HEK293 (cell line): ENCODE results near the gene LTC4S.

ENCODE experiments used
- CTCF ChIA-PET: fragments of 350-600 bp; formaldehyde crosslinking; extraction: SDS; loops from one replicate; lab custom pipeline; 2021; ENCODE audit warnings: antibody characterized with exemption; lab: Yijun Ruan, JAX
- POLR2A ChIA-PET: fragments of 300-600 bp; formaldehyde crosslinking; extraction: SDS; loops from one replicate; lab custom pipeline; 2020; ENCODE audit warnings: antibody characterized with exemption, inconsistent platforms; lab: Yijun Ruan, JAX
- H3K27ac ChIP-seq: fragments of 200-500 bp; sonication (Bioruptor generic); 2 replicates; pipeline ENCODE4 v1.5.1; 2014; ENCODE audit warnings: low read depth, low read length, control low read depth, inconsistent platforms; ENCODE audit errors: extremely low read depth
- H3K36me3 ChIP-seq, 2 experiments: fragments of 200-500 bp in 1 of 2; sonication (Bioruptor generic) in 1 of 2; 1 replicate in 1 of 2; 2 replicates in 1 of 2; pipeline ENCODE4 v1.5.1; 2014 to 2017; ENCODE audit warnings: inconsistent platforms in 2 of 2, low read length in 2 of 2; ENCODE audit not compliant: control insufficient read depth in 2 of 2, insufficient read depth in 1 of 2
- H3K4me1 ChIP-seq: fragments of 200-500 bp; sonication (Bioruptor generic); 2 replicates; pipeline ENCODE4 v1.5.1; 2014; ENCODE audit warnings: mild to moderate bottlenecking, low read length, inconsistent platforms; ENCODE audit not compliant: control insufficient read depth, insufficient read depth
- H3K4me3 ChIP-seq: 2 replicates; pipeline ENCODE4 v1.5.1; 2011; ENCODE audit warnings: low read depth, mild to moderate bottlenecking, control low read depth, low read length, moderate library complexity
- H3K9me3 ChIP-seq: fragments of 200-500 bp; sonication (Bioruptor generic); 2 replicates; pipeline ENCODE4 v1.5.1; 2014; ENCODE audit warnings: low read depth, low read length, inconsistent platforms; ENCODE audit not compliant: control insufficient read depth, insufficient read depth
- BCL11B ChIP-seq: fragments of 450-650 bp; formaldehyde crosslinking; IDR thresholded peaks from 2 replicates; pipeline ENCODE4 v1.5.1; 2016; ENCODE audit warnings: low read depth, missing biosample characterization, missing genetic modification characterization
- GLIS2 ChIP-seq: fragments of 450-650 bp; formaldehyde crosslinking; IDR thresholded peaks from 2 replicates; pipeline ENCODE4 v1.5.1; 2016; ENCODE audit warnings: missing biosample characterization, missing genetic modification characterization
- HIC1 ChIP-seq: fragments of 450-650 bp; formaldehyde crosslinking; IDR thresholded peaks from 2 replicates; pipeline ENCODE4 v1.5.1; 2016; ENCODE audit warnings: missing biosample characterization, missing genetic modification characterization
- KLF8 ChIP-seq: fragments of 450-650 bp; formaldehyde crosslinking; IDR thresholded peaks from 2 replicates; pipeline ENCODE4 v1.5.1; 2016; ENCODE audit warnings: missing biosample characterization, missing genetic modification characterization
- OVOL3 ChIP-seq: fragments of 450-650 bp; formaldehyde crosslinking; IDR thresholded peaks from 2 replicates; pipeline ENCODE4 v1.5.1; 2016; ENCODE audit warnings: missing biosample characterization, missing genetic modification characterization
- PBX3 ChIP-seq: sonication (generic); formaldehyde crosslinking; IDR thresholded peaks from 2 replicates; pipeline ENCODE4 v1.8.1; 2022; ENCODE audit warnings: mild to moderate bottlenecking, moderate library complexity, missing genetic modification reagents
- SALL2 ChIP-seq: fragments of 450-650 bp; formaldehyde crosslinking; IDR thresholded peaks from 2 replicates; pipeline ENCODE4 v1.5.0; 2017; ENCODE audit warnings: missing biosample characterization, mild to moderate bottlenecking, missing genetic modification characterization, borderline replicate concordance
- SP2 ChIP-seq: fragments of 450-650 bp; formaldehyde crosslinking; IDR thresholded peaks from 2 replicates; pipeline ENCODE4 v1.5.1; 2016; ENCODE audit warnings: missing biosample characterization, missing genetic modification characterization
- SP7 ChIP-seq: fragments of 450-650 bp; formaldehyde crosslinking; IDR thresholded peaks from 2 replicates; pipeline ENCODE4 v1.5.1; 2016; ENCODE audit warnings: missing biosample characterization, missing genetic modification characterization
- ZBTB11 ChIP-seq: fragments of 450-650 bp; formaldehyde crosslinking; conservative IDR thresholded peaks from 2 replicates; pipeline ENCODE4 v1.5.1; 2016; ENCODE audit warnings: low read depth, missing biosample characterization, missing genetic modification characterization
- ZBTB44 ChIP-seq: fragments of 450-650 bp; IDR thresholded peaks from 2 replicates; pipeline ENCODE4 v1.5.1; 2018; ENCODE audit warnings: missing biosample characterization, mild to moderate bottlenecking, missing genetic modification characterization
- ZBTB6 ChIP-seq: fragments of 450-650 bp; formaldehyde crosslinking; IDR thresholded peaks from 2 replicates; pipeline ENCODE4 v1.5.1; 2017; ENCODE audit warnings: missing biosample characterization, missing genetic modification characterization
- ZIC2 ChIP-seq: fragments of 450-650 bp; formaldehyde crosslinking; IDR thresholded peaks from 2 replicates; pipeline ENCODE4 v1.5.1; 2016; ENCODE audit warnings: missing biosample characterization, missing genetic modification characterization
- ZNF132 ChIP-seq: fragments of 450-650 bp; formaldehyde crosslinking; IDR thresholded peaks from 2 replicates; pipeline ENCODE4 v1.5.1; 2017; ENCODE audit warnings: missing biosample characterization, missing genetic modification characterization, borderline replicate concordance
- ZNF184 ChIP-seq: fragments of 450-650 bp; IDR thresholded peaks from 2 replicates; pipeline ENCODE4 v1.5.1; 2018; ENCODE audit warnings: missing biosample characterization, mild to moderate bottlenecking, missing genetic modification characterization
- ZNF23 ChIP-seq: fragments of 450-650 bp; formaldehyde crosslinking; IDR thresholded peaks from 2 replicates; pipeline ENCODE4 v1.5.1; 2016; ENCODE audit warnings: missing biosample characterization, missing genetic modification characterization, borderline replicate concordance
- ZNF248 ChIP-seq: fragments of 450-650 bp; formaldehyde crosslinking; IDR thresholded peaks from 2 replicates; pipeline ENCODE4 v1.5.1; 2017; ENCODE audit warnings: missing biosample characterization, missing genetic modification characterization
- ZNF292 ChIP-seq: fragments of 450-650 bp; formaldehyde crosslinking; IDR thresholded peaks from 2 replicates; pipeline ENCODE4 v1.5.1; 2016; ENCODE audit warnings: low read depth, missing biosample characterization, missing genetic modification characterization, borderline replicate concordance
- ZNF335 ChIP-seq: fragments of 450-650 bp; formaldehyde crosslinking; conservative IDR thresholded peaks from 2 replicates; pipeline ENCODE4 v1.5.1; 2016; ENCODE audit warnings: missing biosample characterization, missing genetic modification characterization
- ZNF544 ChIP-seq: fragments of 450-650 bp; formaldehyde crosslinking; IDR thresholded peaks from 2 replicates; pipeline ENCODE4 v1.5.0; 2017; ENCODE audit warnings: missing biosample characterization, missing genetic modification characterization
- ZNF548 ChIP-seq: fragments of 450-650 bp; formaldehyde crosslinking; IDR thresholded peaks from 2 replicates; pipeline ENCODE4 v1.5.1; 2016; ENCODE audit warnings: missing biosample characterization, missing genetic modification characterization
- ZNF600 ChIP-seq: fragments of 450-650 bp; formaldehyde crosslinking; IDR thresholded peaks from 2 replicates; pipeline ENCODE4 v1.5.1; 2016; ENCODE audit warnings: missing biosample characterization, missing genetic modification characterization
- ZNF677 ChIP-seq: fragments of 450-650 bp; IDR thresholded peaks from 2 replicates; pipeline ENCODE4 v1.5.0; 2018; ENCODE audit warnings: missing biosample characterization, mild to moderate bottlenecking, missing genetic modification characterization, moderate library complexity
- ZNF701 ChIP-seq: fragments of 450-650 bp; formaldehyde crosslinking; IDR thresholded peaks from 2 replicates; pipeline ENCODE4 v1.5.1; 2016; ENCODE audit warnings: missing biosample characterization, missing genetic modification characterization
- ZNF76 ChIP-seq: fragments of 450-650 bp; formaldehyde crosslinking; IDR thresholded peaks from 2 replicates; pipeline ENCODE4; 2016; ENCODE audit warnings: low read depth, missing biosample characterization, missing genetic modification characterization, borderline replicate concordance
- ZNF777 ChIP-seq: fragments of 450-650 bp; formaldehyde crosslinking; IDR thresholded peaks from 2 replicates; pipeline ENCODE4 v1.5.1; 2017; ENCODE audit warnings: missing biosample characterization, missing genetic modification characterization, borderline replicate concordance
- ZNF830 ChIP-seq: fragments of 450-650 bp; IDR thresholded peaks from 2 replicates; pipeline ENCODE4 v1.5.0; 2018; ENCODE audit warnings: missing biosample characterization, missing genetic modification characterization, low read depth, mild to moderate bottlenecking, moderate library complexity

LTC4S gene

GRCh38 chr5:179805070-179805528, 11.3 kb downstream of the LTC4S start (continued):
- TF ChIP-seq ZBTB44 (tag by site-specific recombination) (no peak), ZNF701 (tag by site-specific recombination) (no peak), ZNF132 (tag by site-specific recombination) (no peak), ZNF248 (tag by site-specific recombination) (no peak), ZNF292 (tag by site-specific recombination) (no peak), ZIC2 (tag by site-specific recombination) (peak; percentile 63; the same call in 1 of the 2 replicates), ZNF544 (tag by site-specific recombination) (no peak), ZNF184 (tag by site-specific recombination) (no peak), SALL2 (no peak), HIC1 (tag by site-specific recombination) (peak; percentile 40; the same call in 1 of the 2 replicates), SP2 (no peak), ZNF777 (no peak), ZNF76 (tag by site-specific recombination) (no peak), ZNF830 (tag by site-specific recombination) (no peak)

- POLR2A ChIA-PET: interaction anchor here (0.9 to 2.1 kb wide), 6 partner anchors 9 to 182 kb away, joined by 3 to 9 read pairs (median 4); partner anchors contain the start of genes HNRNPH1 and SQSTM1
- CTCF ChIA-PET: interaction anchor here (0.6 to 0.8 kb wide), 2 partner anchors 13 to 22 kb away, joined by 3 read pairs; no protein-coding TSS in a partner anchor
- H3K9me3 ChIP-seq: no peaks in the 10 kb centered on the region
- peak overlapping the region; percentile 76 for H3K4me3 ChIP-seq
- peaks cover 0 to 24% of the 10 kb centered on the region in 2 experiments; a peak in 2 of 3 replicates for H3K36me3 ChIP-seq
- H3K27ac ChIP-seq: peak overlapping the region; percentile 89; the same call in 1 of the 2 replicates
- H3K4me1 ChIP-seq: peaks cover 22% of the 10 kb centered on the region
- TF ChIP-seq ZBTB11 (tag by site-specific recombination) (0 out of 2 replicates have a peak, but pooled peaks have one; percentile 22), ZBTB6 (tag by site-specific recombination) (peak; percentile 53; the same call in 1 of the 2 replicates), ZNF600 (tag by site-specific recombination) (peak; percentile 96), OVOL3 (tag by site-specific recombination) (no peak), PBX3 (CRISPR knock-in tag) (peak; percentile 48; the same call in 1 of the 2 replicates), GLIS2 (tag by site-specific recombination) (peak; percentile 68), ZNF548 (tag by site-specific recombination) (no peak), BCL11B (tag by site-specific recombination) (0 out of 2 replicates have a peak, but pooled peaks have one; percentile 11), ZNF677 (tag by site-specific recombination) (no peak), KLF8 (peak; percentile 71; the same call in 1 of the 2 replicates), ZNF335 (tag by site-specific recombination) (peak; percentile 95), ZIC2 (tag by site-specific recombination) (peak; percentile 52; the same call in 1 of the 2 replicates), SP7 (tag by site-specific recombination) (0 out of 2 replicates have a peak, but pooled peaks have one; percentile 14), ZNF23 (no peak)
Observed at GRCh38 chr5:179805529-179806249, 11.9 kb downstream of the LTC4S start.
